Choroid plexus epithelial cell (primary cell): ENCODE measurements around the gene TNNC2.
A peak's percentile ranks its signal among the peaks of the same experiment; 100 is the strongest.

Source experiments
- DNase-seq: peaks from one replicate; pipeline ENCODE4 v3.0.0-alpha.2; 2010; ENCODE audit warnings: low read depth
- H3K4me3 ChIP-seq: 2 replicates; pipeline ENCODE4 v1.5.1; 2011; ENCODE audit warnings: low read depth, mild to moderate bottlenecking, control low read depth, low read length, moderate library complexity
- CTCF ChIP-seq: conservative IDR thresholded peaks from 2 replicates; pipeline ENCODE4 v1.5.1; 2011; ENCODE audit warnings: low read depth, mild to moderate bottlenecking, control low read depth, inconsistent platforms, low read length, moderate library complexity

TNNC2 gene

GRCh38 chr20:45848421-45848820 lies 21.3 kb upstream of the TNNC2 start:
- DNase-seq, result no peak
- TF ChIP-seq CTCF, result no peak
- no peak overlapping the region for H3K4me3 ChIP-seq

- no peak for TF ChIP-seq CTCF
- DNase-seq, result no peak
- no peak overlapping the region for H3K4me3 ChIP-seq
These were observed 18.3 kb upstream of the TNNC2 start for GRCh38 chr20:45845452-45845851.

GRCh38 chr20:45843506-45843905 lies 16.4 kb upstream of the TNNC2 start:
- no peak for TF ChIP-seq CTCF
- no peak for DNase-seq
- no peak overlapping the region for H3K4me3 ChIP-seq

GRCh38 chr20:45842169-45842812 lies 15.2 kb upstream of the TNNC2 start:
- peak; percentile 62 for DNase-seq
- TF ChIP-seq CTCF, result no peak
- no peak overlapping the region for H3K4me3 ChIP-seq

GRCh38 chr20:45841407-45842129 lies 14.5 kb upstream of the TNNC2 start:
- no peak overlapping the region for H3K4me3 ChIP-seq
- DNase-seq, result no peak
- TF ChIP-seq CTCF, result no peak

GRCh38 chr20:45840700-45841198 lies 13.6 kb upstream of the TNNC2 start:
- H3K4me3 ChIP-seq, result no peak overlapping the region
- no peak for TF ChIP-seq CTCF
- no peak for DNase-seq
